ENCODE results near the gene MAGEF1. TPM values are rescaled to one million over a fixed set of nuclear protein-coding genes. Genes with fewer than 3 reads are reported as not detected.

The MAGEF1 gene
- total and polyA plus RNA-seq, 10 of the 15 experiments (the other 5 are each of a cell fraction or from before 2014, with no cell fraction given) = 2.3 to 62.2 (median 27.1) TPM

DNA sequence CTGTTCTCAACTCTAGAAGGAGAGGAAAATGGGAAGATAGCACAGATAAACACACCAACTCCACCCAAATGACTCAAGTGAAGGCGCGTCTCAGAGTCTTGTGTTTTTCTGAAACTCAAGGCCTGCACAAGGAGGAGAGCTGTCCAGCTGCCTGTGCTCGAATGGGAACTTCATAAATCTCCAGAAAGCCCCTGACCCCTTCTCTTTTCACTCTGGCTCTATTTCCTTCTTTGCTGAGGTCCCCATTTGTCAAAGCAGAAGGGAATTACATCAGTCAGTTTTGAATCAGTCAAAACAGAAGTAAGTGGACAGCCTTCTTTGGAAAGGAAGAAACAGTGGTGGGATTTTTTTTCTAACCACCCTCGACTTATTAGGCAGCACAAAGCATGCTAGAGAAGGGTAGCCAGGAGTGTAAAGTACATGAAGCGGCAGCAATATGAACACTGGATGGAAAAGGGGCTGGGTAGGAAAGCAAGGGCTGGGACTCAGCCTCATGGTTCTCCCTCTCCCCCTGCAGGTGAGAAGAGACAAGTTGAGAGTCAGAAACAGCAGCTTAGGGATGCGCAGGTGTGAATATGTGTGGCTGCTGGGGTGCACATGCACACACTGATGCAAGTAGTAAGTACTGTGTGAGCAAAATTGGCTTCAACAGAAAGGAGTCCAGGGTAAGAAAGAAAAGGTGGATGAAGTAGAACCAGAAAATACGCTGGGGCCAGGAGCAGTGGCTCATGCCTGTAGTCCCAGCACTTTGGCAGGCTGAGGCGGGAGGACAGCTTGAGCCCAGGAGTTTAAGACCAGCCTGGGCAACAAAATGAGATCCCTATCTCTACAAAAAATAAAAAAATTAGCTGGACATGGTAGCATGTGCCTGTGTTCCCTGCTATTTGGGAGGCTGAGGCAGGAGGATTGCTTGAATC, 36.6 kb upstream of the MAGEF1 start (continued):
- peak; percentile 75; the same call in 1 of the 2 replicates for TF ChIP-seq MTA3 (IDR thresholded peaks at IDR 0.05; ENCODE audit: borderline replicate concordance, low read length)
- TF ChIP-seq SMAD5 (IDR thresholded peaks at IDR 0.05; ENCODE audit: low read depth) = no peak
- TF ChIP-seq GATAD2B (conservative IDR thresholded peaks at IDR 0.05; ENCODE audit: low read depth) = no peak
- TF ChIP-seq SREBF1 (IDR thresholded peaks at IDR 0.05; ENCODE audit: low read length) = no peak
- TF ChIP-seq FOXM1 (IDR thresholded peaks at IDR 0.05; ENCODE audit: low read depth, low read length) = peak; percentile 78; the same call in 1 of the 2 replicates
- TF ChIP-seq, protein P1, sequence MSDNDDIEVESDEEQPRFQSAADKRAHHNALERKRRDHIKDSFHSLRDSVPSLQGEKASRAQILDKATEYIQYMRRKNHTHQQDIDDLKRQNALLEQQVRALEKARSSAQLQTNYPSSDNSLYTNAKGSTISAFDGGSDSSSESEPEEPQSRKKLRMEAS (IDR thresholded peaks at IDR 0.05; ENCODE audit: low read depth, low read length) = no peak
- TF ChIP-seq ETV6 (conservative IDR thresholded peaks at IDR 0.05 in 1 of 2, IDR thresholded peaks at IDR 0.05 in 1 of 2; ENCODE audit: borderline replicate concordance in 1 of 2, low read depth in 1 of 2) = peak in 1 of 2 experiments; percentile 88; a peak in 1 of 4 replicates
- no peak for TF ChIP-seq LARP7 (IDR thresholded peaks at IDR 0.05)
- TF ChIP-seq MEF2A (IDR thresholded peaks at IDR 0.05; ENCODE audit: insufficient read depth, low read depth, low read length) = 0 out of 2 replicates have a peak, but pooled peaks have one; percentile 32
- peak; percentile 33; the same call in 1 of the 2 replicates for TF ChIP-seq CREB1 (IDR thresholded peaks at IDR 0.05; ENCODE audit: low read depth)
- no peak for TF ChIP-seq RAD51 (IDR thresholded peaks at IDR 0.05)

Data from GM12878 (cell line).